Kidney tubule cell (primary cell): Measurements from ENCODE around the gene RCE1.
A peak's percentile ranks its signal among the peaks of the same experiment; 100 is the strongest.

Experiments used
- DNase-seq: peaks from one replicate; pipeline ENCODE4 v3.0.0-alpha.2; 2018; ENCODE audit warnings: low spot score

RCE1 gene

GRCh38 chr11:66869567-66869870 lies 26.3 kb downstream of the RCE1 start:
- no peak for DNase-seq

- no peak for DNase-seq
These were observed 26.9 kb downstream of the RCE1 start for GRCh38 chr11:66870131-66870530.

GRCh38 chr11:66870616-66871520 lies 27.6 kb downstream of the RCE1 start:
- DNase-seq: no peak

GRCh38 chr11:66871521-66871901 lies 28.3 kb downstream of the RCE1 start:
- no peak for DNase-seq

- no peak for DNase-seq
These were observed 31.0 kb downstream of the RCE1 start for GRCh38 chr11:66874232-66874631.

GRCh38 chr11:66875378-66875777 lies 32.1 kb downstream of the RCE1 start:
- no peak for DNase-seq

GRCh38 chr11:66877588-66878385 lies 34.5 kb downstream of the RCE1 start:
- DNase-seq: no peak

- DNase-seq: no peak
These were observed 35.2 kb downstream of the RCE1 start for GRCh38 chr11:66878474-66878873.

- no peak for DNase-seq
These were observed 35.8 kb downstream of the RCE1 start for GRCh38 chr11:66879000-66879399.

- no peak for DNase-seq
These were observed 36.3 kb downstream of the RCE1 start for GRCh38 chr11:66879583-66879982.

GRCh38 chr11:66879999-66880398 lies 36.8 kb downstream of the RCE1 start:
- DNase-seq: no peak

- peak; percentile 76 for DNase-seq
These were observed 37.5 kb downstream of the RCE1 start for GRCh38 chr11:66880496-66881450.

- no peak for DNase-seq
These were observed 38.2 kb downstream of the RCE1 start for GRCh38 chr11:66881451-66881835.

- DNase-seq: no peak
These were observed 38.7 kb downstream of the RCE1 start for GRCh38 chr11:66881927-66882452.

- no peak for DNase-seq
These were observed 39.3 kb downstream of the RCE1 start for GRCh38 chr11:66882561-66883015.

GRCh38 chr11:66883016-66883965 lies 40.0 kb downstream of the RCE1 start:
- DNase-seq: peak; percentile 86

GRCh38 chr11:66884443-66884842 lies 41.2 kb downstream of the RCE1 start:
- no peak for DNase-seq

- no peak for DNase-seq
These were observed 42.2 kb downstream of the RCE1 start for GRCh38 chr11:66885469-66885868.

- no peak for DNase-seq
These were observed 42.8 kb downstream of the RCE1 start for GRCh38 chr11:66885950-66886440.

GRCh38 chr11:66886671-66887221 lies 43.5 kb downstream of the RCE1 start:
- DNase-seq: peak; percentile 84
